Retina (tissue), 1 donor: ENCODE results near the gene NUP35.

ENCODE experiments used
- DNase-seq: peaks from one replicate; pipeline ENCODE4 v3.0.0-alpha.2; 2016

Gene NUP35

GRCh38 chr2:183124222-183124956 lies at the start of gene NUP35:
Gene NUP35 (plus strand): TSS chr2:183124443. CDS start chr2:183124458, 15 bp downstream.
- DNase-seq: peak; percentile 96

- DNase-seq: no peak
Observed at GRCh38 chr2:183078163-183078463, 46.1 kb upstream of the NUP35 start.

- peak; percentile 99 for DNase-seq
Observed at GRCh38 chr2:183078464-183079138, 45.6 kb upstream of the NUP35 start, which contains the start of gene DUSP19. Gene DUSP19 (plus strand): TSS chr2:183078747. CDS start chr2:183078934, 187 bp downstream.

- DNase-seq: peak; percentile 2
Observed at GRCh38 chr2:183079139-183079775, 45.0 kb upstream of the NUP35 start.

- DNase-seq: no peak
Observed at GRCh38 chr2:183081911-183082310, 42.3 kb upstream of the NUP35 start.

GRCh38 chr2:183088061-183088460 lies 36.2 kb upstream of the NUP35 start:
- no peak for DNase-seq

GRCh38 chr2:183089192-183089851 lies 34.9 kb upstream of the NUP35 start:
- DNase-seq: no peak

GRCh38 chr2:183091318-183091953 lies 32.8 kb upstream of the NUP35 start:
- DNase-seq: no peak

GRCh38 chr2:183091954-183092345 lies 32.3 kb upstream of the NUP35 start:
- no peak for DNase-seq

- no peak for DNase-seq
Observed at GRCh38 chr2:183093857-183094657, 30.2 kb upstream of the NUP35 start.

- no peak for DNase-seq
Observed at GRCh38 chr2:183105402-183106134, 18.7 kb upstream of the NUP35 start.

- DNase-seq: no peak
Observed at GRCh38 chr2:183112577-183112976, 11.7 kb upstream of the NUP35 start.

GRCh38 chr2:183113630-183114029 lies 10.6 kb upstream of the NUP35 start:
- DNase-seq: no peak

- no peak for DNase-seq
Observed at GRCh38 chr2:183117226-183117625, 7.0 kb upstream of the NUP35 start.

- DNase-seq: no peak
Observed at GRCh38 chr2:183123117-183123958, 905 bp upstream of the NUP35 start.

GRCh38 chr2:183123959-183124221 lies 353 bp upstream of the NUP35 start:
- no peak for DNase-seq

GRCh38 chr2:183124957-183125255 lies 663 bp downstream of the NUP35 start:
- DNase-seq: no peak

GRCh38 chr2:183125659-183126341 lies 1.6 kb downstream of the NUP35 start:
- peak; percentile 3 for DNase-seq

GRCh38 chr2:183126635-183127034 lies 2.4 kb downstream of the NUP35 start:
- no peak for DNase-seq

GRCh38 chr2:183134016-183134415 lies 9.8 kb downstream of the NUP35 start:
- DNase-seq: no peak
